ENCODE data around the gene DUSP19.
"Not testable (repeated sequence)": the region's sequence is repeated elsewhere in the genome, so short reads cannot be mapped to it uniquely, and the experiment has no call there.

The DUSP19 gene

GRCh38 chr2:183078464-183079138, at the start of gene DUSP19:
DUSP19 (plus strand) TSS chr2:183078747; CDS start chr2:183078934, 187 bp downstream.
- DNase-seq = peak; percentile 83

GRCh38 chr2:183029219-183029618, 49.3 kb upstream of the DUSP19 start:
- no peak for DNase-seq

- no peak for DNase-seq
Measured at GRCh38 chr2:183031911-183032794, 46.4 kb upstream of the DUSP19 start.

GRCh38 chr2:183033951-183034350, 44.6 kb upstream of the DUSP19 start:
- DNase-seq = no peak

GRCh38 chr2:183034806-183035205, 43.7 kb upstream of the DUSP19 start:
- no peak for DNase-seq

- no peak for DNase-seq
Measured at GRCh38 chr2:183035298-183035953, 43.1 kb upstream of the DUSP19 start.

GRCh38 chr2:183035954-183036669, 42.4 kb upstream of the DUSP19 start:
- no peak for DNase-seq

GRCh38 chr2:183037074-183037552, 41.4 kb upstream of the DUSP19 start:
- DNase-seq = no peak

- peak; percentile 14 for DNase-seq
Measured at GRCh38 chr2:183037553-183038340, 40.8 kb upstream of the DUSP19 start.

- DNase-seq = peak; percentile 79
Measured at GRCh38 chr2:183038341-183039300, 39.9 kb upstream of the DUSP19 start, which contains the start of gene NCKAP1. NCKAP1 (minus strand) TSS chr2:183038457; CDS start chr2:183038099, 358 bp downstream.

GRCh38 chr2:183040604-183041003, 37.9 kb upstream of the DUSP19 start:
- no peak for DNase-seq

- not testable (repeated sequence) for DNase-seq
Measured at GRCh38 chr2:183043580-183043979, 35.0 kb upstream of the DUSP19 start.

GRCh38 chr2:183047486-183048125, 30.9 kb upstream of the DUSP19 start:
- not testable (repeated sequence) for DNase-seq

- DNase-seq = no peak
Measured at GRCh38 chr2:183049420-183049819, 29.1 kb upstream of the DUSP19 start.

- no peak for DNase-seq
Measured at GRCh38 chr2:183057333-183057985, 21.1 kb upstream of the DUSP19 start.

GRCh38 chr2:183059561-183059960, 19.0 kb upstream of the DUSP19 start:
- DNase-seq = no peak

GRCh38 chr2:183060571-183061231, 17.8 kb upstream of the DUSP19 start:
- DNase-seq = no peak

GRCh38 chr2:183063083-183063482, 15.5 kb upstream of the DUSP19 start:
- DNase-seq = no peak

GRCh38 chr2:183068561-183068960, 10.0 kb upstream of the DUSP19 start:
- DNase-seq = no peak
